Skeletal muscle tissue (tissue), 4 donors: ENCODE measurements around the gene OR56A4. TPM values are rescaled to one million over a fixed set of nuclear protein-coding genes. Genes with fewer than 3 reads are reported as not detected.

ENCODE experiments used
- H3K27ac ChIP-seq: one replicate; pipeline ENCODE4 v1.7.0; 2013; ENCODE audit warnings: mild to moderate bottlenecking, low read depth, low read length, inconsistent platforms
- H3K27me3 ChIP-seq, 3 donors: one replicate each; pipeline ENCODE4 v1.7.0; 2013; ENCODE audit warnings: low read length in 3 of 3; ENCODE audit not compliant: control insufficient read depth in 3 of 3, insufficient read depth in 3 of 3
- H3K36me3 ChIP-seq, 3 donors: one replicate each; pipeline ENCODE4 v1.7.0; 2013; ENCODE audit warnings: low read length in 3 of 3; ENCODE audit not compliant: control insufficient read depth in 3 of 3, insufficient read depth in 3 of 3
- H3K4me1 ChIP-seq, 3 donors: one replicate each; pipeline ENCODE4 v1.7.0; 2013; ENCODE audit warnings: low read length in 3 of 3, mild to moderate bottlenecking in 3 of 3; ENCODE audit not compliant: control insufficient read depth in 3 of 3, insufficient read depth in 3 of 3
- H3K4me3 ChIP-seq, 3 donors: one replicate each; pipeline ENCODE4 v1.7.0; 2013; ENCODE audit warnings: low read length in 3 of 3
- H3K9ac ChIP-seq, 3 donors: one replicate each; pipeline ENCODE4 v1.7.0; 2013; ENCODE audit warnings: low read length in 3 of 3, mild to moderate bottlenecking in 3 of 3, moderate library complexity in 2 of 3, low read depth in 1 of 3
- H3K9me3 ChIP-seq, 3 donors: one replicate each; pipeline ENCODE4 v1.7.0; 2013; ENCODE audit warnings: low read length in 3 of 3; ENCODE audit not compliant: control insufficient read depth in 3 of 3
- total RNA-seq: library from RNA; depleted of rRNA; stranded (reverse); fragments of >200 nt; gene quantifications from one replicate; pipeline ENCODE4 v1.2.3, GENCODE V29; 2014
- donor health status: Osteomylitis.

Gene OR56A4
- not detected for total RNA-seq

- Histone ChIP-seq H3K4me3 (no peak within 1 kb of the TSS), H3K36me3 (no peaks in the 10 kb centered on the region), H3K9ac (no peak within 1 kb of the TSS), H3K27me3 (peaks cover 0 to 3% (median 0%) of the 10 kb centered on the region in 3 donors), H3K4me1 (no peaks in the 10 kb centered on the region), H3K9me3 (no peaks in the 10 kb centered on the region), H3K27ac (no peak within 1 kb of the TSS)
Observed at GRCh38 chr11:6006846-6007245, at the start of gene OR56A4. Gene OR56A4 (minus strand): TSS chr11:6006946. CDS start chr11:6002992, 3,954 bp downstream.

- no peak overlapping the region for H3K27ac ChIP-seq
- no peaks in the 10 kb centered on the region for H3K36me3 ChIP-seq
- H3K4me3 ChIP-seq: no peak overlapping the region
- H3K9me3 ChIP-seq: no peaks in the 10 kb centered on the region
- H3K27me3 ChIP-seq: peaks cover 0 to 5% (median 0%) of the 10 kb centered on the region in 3 donors
- no peaks in the 10 kb centered on the region for H3K4me1 ChIP-seq
- no peak overlapping the region for H3K9ac ChIP-seq
Observed at GRCh38 chr11:6055569-6055968, 48.8 kb upstream of the OR56A4 start.

GRCh38 chr11:6052374-6052773 lies 45.6 kb upstream of the OR56A4 start:
- Histone ChIP-seq H3K36me3 (no peaks in the 10 kb centered on the region), H3K4me1 (no peaks in the 10 kb centered on the region), H3K4me3 (no peak overlapping the region), H3K9ac (no peak overlapping the region), H3K27ac (no peak overlapping the region), H3K27me3 (peaks cover 0 to 8% (median 0%) of the 10 kb centered on the region in 3 donors), H3K9me3 (no peaks in the 10 kb centered on the region)

- no peaks in the 10 kb centered on the region for H3K36me3 ChIP-seq
- H3K4me1 ChIP-seq: no peaks in the 10 kb centered on the region
- no peaks in the 10 kb centered on the region for H3K9me3 ChIP-seq
- H3K9ac ChIP-seq: no peak overlapping the region
- H3K4me3 ChIP-seq: no peak overlapping the region
- no peak overlapping the region for H3K27ac ChIP-seq
- peaks cover 0 to under 1% (median 0%) of the 10 kb centered on the region in 3 donors for H3K27me3 ChIP-seq
Observed at GRCh38 chr11:6040874-6041273, 34.1 kb upstream of the OR56A4 start.

GRCh38 chr11:6030708-6031405 lies 24.1 kb upstream of the OR56A4 start, which contains the start of gene OR56A1:
Gene OR56A1 (minus strand): TSS chr11:6030758. CDS start chr11:6027692, 3,066 bp downstream.
- Histone ChIP-seq H3K4me3 (no peak within 1 kb of the TSS), H3K4me1 (no peaks in the 10 kb centered on the region), H3K9ac (no peak within 1 kb of the TSS), H3K27me3 (no peaks in the 10 kb centered on the region), H3K36me3 (no peaks in the 10 kb centered on the region), H3K27ac (no peak within 1 kb of the TSS), H3K9me3 (no peaks in the 10 kb centered on the region)

- H3K9me3 ChIP-seq: no peaks in the 10 kb centered on the region
- H3K4me1 ChIP-seq: no peaks in the 10 kb centered on the region
- H3K27ac ChIP-seq: no peak overlapping the region
- H3K9ac ChIP-seq: no peak overlapping the region
- H3K36me3 ChIP-seq: no peaks in the 10 kb centered on the region
- H3K4me3 ChIP-seq: no peak overlapping the region
- no peaks in the 10 kb centered on the region for H3K27me3 ChIP-seq
Observed at GRCh38 chr11:6027501-6027900, 20.8 kb upstream of the OR56A4 start.

GRCh38 chr11:6025056-6025455 lies 18.3 kb upstream of the OR56A4 start:
- Histone ChIP-seq H3K27me3 (no peaks in the 10 kb centered on the region), H3K36me3 (no peaks in the 10 kb centered on the region), H3K4me3 (no peak overlapping the region)

GRCh38 chr11:6022956-6023355 lies 16.2 kb upstream of the OR56A4 start:
- Histone ChIP-seq H3K27me3 (no peaks in the 10 kb centered on the region), H3K27ac (no peak overlapping the region), H3K9ac (no peak overlapping the region), H3K4me1 (no peaks in the 10 kb centered on the region), H3K36me3 (no peaks in the 10 kb centered on the region), H3K4me3 (no peak overlapping the region), H3K9me3 (no peaks in the 10 kb centered on the region)

More at GRCh38 chr11:6025056-6025455, 18.3 kb upstream of the OR56A4 start:
- Histone ChIP-seq H3K4me1 (no peaks in the 10 kb centered on the region), H3K9me3 (no peaks in the 10 kb centered on the region), H3K9ac (no peak overlapping the region), H3K27ac (no peak overlapping the region)

- Histone ChIP-seq H3K27ac (no peak overlapping the region), H3K9me3 (no peaks in the 10 kb centered on the region), H3K27me3 (peaks cover 0 to 3% (median 0%) of the 10 kb centered on the region in 3 donors), H3K4me3 (no peak overlapping the region), H3K4me1 (no peaks in the 10 kb centered on the region), H3K36me3 (no peaks in the 10 kb centered on the region), H3K9ac (no peak overlapping the region)
Observed at GRCh38 chr11:6013042-6013441, 6.3 kb upstream of the OR56A4 start.

- no peak overlapping the region for H3K9ac ChIP-seq
- H3K4me1 ChIP-seq: no peaks in the 10 kb centered on the region
- peaks cover 0 to 3% (median 0%) of the 10 kb centered on the region in 3 donors for H3K27me3 ChIP-seq
Observed at GRCh38 chr11:6012035-6012668, 5.4 kb upstream of the OR56A4 start.

More at GRCh38 chr11:6012035-6012668, 5.4 kb upstream of the OR56A4 start:
- H3K9me3 ChIP-seq: no peaks in the 10 kb centered on the region
- H3K4me3 ChIP-seq: no peak overlapping the region
- no peaks in the 10 kb centered on the region for H3K36me3 ChIP-seq
- H3K27ac ChIP-seq: no peak overlapping the region
